ENCODE measurements around the gene MBLAC1.

DNA sequence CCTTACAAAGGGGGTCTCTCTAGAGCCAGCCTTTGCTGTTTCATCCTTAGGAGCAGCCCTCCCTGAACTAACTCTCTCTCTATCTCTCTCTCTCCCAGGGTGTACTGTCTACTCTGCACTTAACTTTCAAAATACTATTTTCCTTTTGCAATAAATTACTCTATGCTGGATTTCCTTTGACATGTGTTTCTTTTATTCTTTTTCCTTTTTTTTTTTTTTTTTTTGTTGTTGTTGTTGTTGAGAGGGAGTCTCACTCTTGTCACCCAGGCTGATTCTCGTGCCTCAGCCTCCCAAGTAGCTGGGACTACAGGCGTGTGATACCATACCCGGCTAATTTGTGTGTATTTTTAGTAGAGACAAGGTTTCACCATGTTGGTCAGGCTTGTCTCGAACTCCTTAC lies 43.8 kb upstream of the MBLAC1 start:
- TF ChIP-seq EP300 (conservative IDR thresholded peaks at IDR 0.05; ENCODE audit: poor library complexity, severe bottlenecking), result no peak
- TF ChIP-seq EZH2 (IDR thresholded peaks at IDR 0.05; ENCODE audit: borderline replicate concordance, insufficient read depth, low read length, poor library complexity, severe bottlenecking), result no peak
- no peak for TF ChIP-seq CTCF (IDR thresholded peaks at IDR 0.05; ENCODE audit: poor library complexity, severe bottlenecking)
- TF ChIP-seq POLR2AphosphoS5 (IDR thresholded peaks at IDR 0.05), result no peak
- no peak for TF ChIP-seq TAF1 (IDR thresholded peaks at IDR 0.05; ENCODE audit: low read depth)
- TF ChIP-seq REST (IDR thresholded peaks at IDR 0.05; ENCODE audit: borderline replicate concordance), result no peak

Data from neural cell (in vitro differentiated cells).